ENCODE measurements around the gene RBMS3.

- TF ChIP-seq CTCF (conservative IDR thresholded peaks at IDR 0.05; ENCODE audit: low read depth, low read length) (no peak), EZH2 (IDR thresholded peaks at IDR 0.05; ENCODE audit: borderline replicate concordance, low read depth, low read length, poor library complexity, severe bottlenecking) (no peak)
Measured at GRCh38 chr3:29605845-29606244, 325.0 kb downstream of the RBMS3 start.

Measured in A673 (cell line).